A549 (cell line): ENCODE measurements around the gene ZNF219. TPM values are rescaled to one million over a fixed set of nuclear protein-coding genes. Genes with fewer than 3 reads are reported as not detected.

Experiments
- ATAC-seq, 2 experiments: fragments of 200-7000 bp in 1 of 2; fragments of >200 bp in 1 of 2; cut with Nextera tagmentation in 1 of 2; cut with Tn5 transposase in 1 of 2; 3 replicates each; pipeline versions ENCODE4 v1.8.0 to v1.9.1; 2018 to 2020; ENCODE audit warnings: mild to moderate bottlenecking in 1 of 2, moderate library complexity in 1 of 2
- CTCF ChIA-PET: fragments of 300-600 bp; sonication (Branson Sonifier 250); formaldehyde crosslinking; extraction: SDS; loops from one replicate; lab custom pipeline; 2021; ENCODE audit warnings: antibody characterized with exemption, inconsistent platforms; lab: Yijun Ruan, JAX
- POLR2A ChIA-PET: fragments of 350-600 bp; formaldehyde crosslinking; extraction: SDS; loops from one replicate; lab custom pipeline; 2021; ENCODE audit warnings: antibody characterized with exemption, inconsistent platforms; lab: Yijun Ruan, JAX
- DNase-seq, 2 experiments: peaks; one replicate each; pipeline versions ENCODE4 v3.0.0 to v3.0.0-alpha.2; 2011 to 2016; ENCODE audit warnings: low read depth in 1 of 2, low spot score in 1 of 2
- FAIRE-seq: peaks from 2 replicates; lab custom pipeline; 2011; peaks lifted over from hg19 to GRCh38; lab: Jason Lieb, UNC
- H3K27ac ChIP-seq, 2 experiments: fragments of >200 bp; sonication (Bioruptor Twin); formaldehyde crosslinking; 3 replicates each; pipeline ENCODE4 v1.5.1; 2016 to 2017
- H3K4me1 ChIP-seq: fragments of >200 bp; sonication (Bioruptor Twin); formaldehyde crosslinking; 3 replicates; pipeline ENCODE4 v1.6.1; 2016
- H3K4me2 ChIP-seq: fragments of >200 bp; sonication (Bioruptor Twin); formaldehyde crosslinking; 3 replicates; pipeline ENCODE4 v1.6.1; 2016
- H3K4me3 ChIP-seq: fragments of >200 bp; sonication (Bioruptor Twin); formaldehyde crosslinking; 3 replicates; pipeline ENCODE4 v1.5.1; 2016
- H3K9me3 ChIP-seq: fragments of >200 bp; sonication (Bioruptor Twin); formaldehyde crosslinking; 3 replicates; pipeline ENCODE4 v1.6.1; 2016
- BCL3 ChIP-seq: fragments of >200 bp; sonication (Bioruptor Twin); formaldehyde crosslinking; IDR thresholded peaks from 3 replicates; pipeline ENCODE4 v1.6.1; 2016
- BHLHE40 ChIP-seq: IDR thresholded peaks from 2 replicates; pipeline ENCODE4 v1.6.1; 2012; ENCODE audit warnings: low read depth, low read length, inconsistent platforms
- CBX2 ChIP-seq: fragments of 200-600 bp; sonication (generic); IDR thresholded peaks from 2 replicates; pipeline ENCODE4 v1.6.1; 2016; ENCODE audit warnings: low read depth, mild to moderate bottlenecking, borderline replicate concordance
- CBX8 ChIP-seq: fragments of 200-600 bp; sonication (generic); IDR thresholded peaks from 2 replicates; pipeline ENCODE4 v1.6.1; 2016
- CEBPB ChIP-seq, 2 experiments: fragments of >200 bp in 1 of 2; sonication (Bioruptor Twin) in 1 of 2; formaldehyde crosslinking in 1 of 2; IDR thresholded peaks; 2 replicates each; pipeline ENCODE4 v1.6.1; 2012 to 2016
- CHD2 ChIP-seq: fragments of 150-350 bp; IDR thresholded peaks from 2 replicates; pipeline ENCODE4 v1.6.1; 2014; ENCODE audit warnings: low read length; ENCODE audit not compliant: partially characterized antibody
- CHD4 ChIP-seq: fragments of 200-600 bp; sonication (generic); IDR thresholded peaks from 2 replicates; pipeline ENCODE4 v1.6.1; 2016; ENCODE audit warnings: antibody characterized with exemption, mild to moderate bottlenecking, borderline replicate concordance
- E2F6 ChIP-seq: IDR thresholded peaks from 2 replicates; pipeline ENCODE4 v1.6.1; 2012; ENCODE audit warnings: low read depth, borderline replicate concordance
- EHF ChIP-seq: fragments of 250-450 bp; sonication (Bioruptor Pico); IDR thresholded peaks from 2 replicates; pipeline ENCODE4 v1.5.0; 2020; ENCODE audit warnings: mild to moderate bottlenecking
- ELK1 ChIP-seq: fragments of 150-350 bp; IDR thresholded peaks from 2 replicates; pipeline ENCODE4 v1.6.1; 2014; ENCODE audit warnings: low read depth, mild to moderate bottlenecking, low read length
- EP300 ChIP-seq, 2 experiments: fragments of >200 bp; sonication (Bioruptor Twin); formaldehyde crosslinking; IDR thresholded peaks; 2 replicates in 1 of 2; 3 replicates in 1 of 2; pipeline ENCODE4 v1.6.1; 2016 to 2017
- FOSL2 ChIP-seq, 2 experiments: fragments of 450-650 bp in 1 of 2; fragments of >200 bp in 1 of 2; sonication (Bioruptor Twin) in 1 of 2; formaldehyde crosslinking; IDR thresholded peaks; 2 replicates each; pipeline versions ENCODE4 v1.5.0 to v1.6.1; 2016 to 2020; ENCODE audit warnings: mild to moderate bottlenecking in 1 of 2, moderate library complexity in 1 of 2
- HEYL ChIP-seq: fragments of 250-450 bp; sonication (Bioruptor Pico); IDR thresholded peaks from 2 replicates; pipeline ENCODE4 v1.8.0; 2021; ENCODE audit warnings: mild to moderate bottlenecking, moderate library complexity
- KDM1A ChIP-seq: fragments of 200-600 bp; sonication (generic); IDR thresholded peaks from 2 replicates; pipeline ENCODE4 v1.6.1; 2016; ENCODE audit warnings: low read depth, mild to moderate bottlenecking
- MAX ChIP-seq: IDR thresholded peaks from 2 replicates; pipeline ENCODE4 v1.6.1; 2012
- MAZ ChIP-seq: fragments of 150-350 bp; IDR thresholded peaks from 2 replicates; pipeline ENCODE4 v1.6.1; 2014; ENCODE audit warnings: antibody characterized with exemption, low read depth, low read length, borderline replicate concordance
- NPAS2 ChIP-seq: fragments of 250-450 bp; sonication (Bioruptor Pico); IDR thresholded peaks from 2 replicates; pipeline ENCODE4 v1.8.0; 2022; ENCODE audit warnings: mild to moderate bottlenecking, moderate library complexity, borderline replicate concordance
- NR3C1 ChIP-seq: fragments of >200 bp; sonication (Bioruptor Twin); formaldehyde crosslinking; IDR thresholded peaks from 3 replicates; pipeline ENCODE4 v1.6.1; 2017
- PBX3 ChIP-seq: IDR thresholded peaks from 2 replicates; pipeline ENCODE4 v1.6.1; 2012
- POLR2A ChIP-seq: IDR thresholded peaks from 2 replicates; pipeline ENCODE4 v1.6.1; 2012; ENCODE audit warnings: mild to moderate bottlenecking, low read length
- RAD21 ChIP-seq, 2 experiments: fragments of >200 bp in 1 of 2; sonication (Bioruptor Twin) in 1 of 2; formaldehyde crosslinking in 1 of 2; IDR thresholded peaks in 1 of 2; conservative IDR thresholded peaks in 1 of 2; 2 replicates in 1 of 2; 3 replicates in 1 of 2; pipeline ENCODE4 v1.6.1; 2012 to 2018; ENCODE audit warnings: inconsistent platforms in 1 of 2
- SMC3 ChIP-seq: fragments of >200 bp; sonication (Bioruptor Twin); formaldehyde crosslinking; IDR thresholded peaks from 3 replicates; pipeline ENCODE4 v1.6.1; 2018; ENCODE audit warnings: inconsistent platforms
- TFCP2L1 ChIP-seq: fragments of 250-450 bp; sonication (Bioruptor Pico); IDR thresholded peaks from 2 replicates; pipeline ENCODE4 v1.5.0; 2021; ENCODE audit warnings: mild to moderate bottlenecking
- TP53 ChIP-seq: fragments of 250-450 bp; sonication (Bioruptor Pico); IDR thresholded peaks from 2 replicates; pipeline ENCODE4 v1.5.0; 2021; ENCODE audit warnings: mild to moderate bottlenecking, moderate library complexity
- ZNF302 ChIP-seq: fragments of 250-450 bp; sonication (Bioruptor Pico); IDR thresholded peaks from 2 replicates; pipeline ENCODE4 v1.9.0; 2021; ENCODE audit warnings: inconsistent platforms, mild to moderate bottlenecking, moderate library complexity
- ZSCAN20 ChIP-seq: fragments of 250-450 bp; sonication (Bioruptor Pico); IDR thresholded peaks from 2 replicates; pipeline ENCODE4 v1.8.0; 2022; ENCODE audit warnings: mild to moderate bottlenecking, moderate library complexity
- WGBS: methylation state at CpG from one replicate; pipeline ENCODE4 v1.1.6; 2017; ENCODE audit errors: missing lambda C conversion rate; 5-methylcytosine and 5-hydroxymethylcytosine counted together
- polyA plus RNA-seq, 4 experiments: library from polyadenylated mRNA; depleted of rRNA in 3 of 4; stranded (reverse); fragments of >200 nt; fragmentation: RNase III in 1 of 4; extraction: RNeasy Plus Mini Kit Qiagen cat#74134 plus additional on column Dnase treatment in 1 of 4; gene quantifications; 2 replicates in 3 of 4; 3 replicates in 1 of 4; pipeline ENCODE4 v1.2.3, GENCODE V29; 2011 to 2017

The ZNF219 gene
- polyA plus RNA-seq, 2 of the 4 experiments (the other 2 are of a cell fraction): 17.3 to 31.0 TPM

- ATAC-seq (no peak), DNase-seq (no peak), FAIRE-seq (no peak)
- ChIA-PET POLR2A (no interaction called here), CTCF (interaction anchor here (6.6 to 15.5 kb wide), 2 partner anchors 16 to 26 kb away, joined by 100 to 369 read pairs; partner anchors contain the start of genes TMEM253 and ZNF219)
- Histone ChIP-seq H3K9me3 (no peaks in the 10 kb centered on the region), H3K4me1 (peaks cover 9% of the 10 kb centered on the region)
- no peak for TF ChIP-seq POLR2A
- TF ChIP-seq ZNF302 (CRISPR knock-in tag): no peak
- no peak for TF ChIP-seq ZSCAN20
- TF ChIP-seq BHLHE40: no peak
- no peak for TF ChIP-seq CHD4
- no peak for TF ChIP-seq NPAS2 (CRISPR knock-in tag)
- no peak for TF ChIP-seq SMC3
- TF ChIP-seq RAD21 (conservative IDR thresholded peaks at IDR 0.05 in 1 of 2, IDR thresholded peaks at IDR 0.05 in 1 of 2): no peak
- no peak for TF ChIP-seq HEYL (CRISPR knock-in tag)
- no peak for TF ChIP-seq EP300 (IDR thresholded peaks at IDR 0.05)
- TF ChIP-seq NR3C1: no peak
- no peak for TF ChIP-seq CBX8
- TF ChIP-seq E2F6: no peak
- TF ChIP-seq CEBPB (IDR thresholded peaks at IDR 0.05): no peak
- no peak for TF ChIP-seq BCL3
- TF ChIP-seq ELK1: no peak
- no peak for TF ChIP-seq FOSL2 (IDR thresholded peaks at IDR 0.05)
- TF ChIP-seq FOSL2 (CRISPR knock-in tag; IDR thresholded peaks at IDR 0.05): no peak
- no peak for TF ChIP-seq MAZ
- no peak for TF ChIP-seq TP53 (CRISPR knock-in tag)
- TF ChIP-seq, all 56 proteins: peak for 0
- H3K4me3 ChIP-seq: no peak overlapping the region
- no peak overlapping the region for H3K4me2 ChIP-seq
- H3K27ac ChIP-seq: no peak overlapping the region
- 93% methylated on average over 9 of the region's 9 CpGs for WGBS
These were observed 22.6 kb downstream of the ZNF219 start for GRCh38 chr14:21075719-21076437.

GRCh38 chr14:21074398-21075272, 23.8 kb downstream of the ZNF219 start:
- H3K4me2 ChIP-seq: no peak overlapping the region
- no peak for DNase-seq
- CTCF ChIA-PET: interaction anchor here (0.6 to 15.5 kb wide), 6 partner anchors 9 to 1398 kb away, joined by 3 to 369 read pairs (median 4); partner anchors contain the start of genes TMEM253 and ZNF219
- H3K4me1 ChIP-seq: peaks cover 11% of the 10 kb centered on the region
- no peak for ATAC-seq
- no peaks in the 10 kb centered on the region for H3K9me3 ChIP-seq
- FAIRE-seq: no peak
- H3K4me3 ChIP-seq: no peak overlapping the region
- no peak overlapping the region for H3K27ac ChIP-seq
- WGBS: 89% methylated on average over 20 of the region's 26 CpGs
- POLR2A ChIA-PET: no interaction called here
- TF ChIP-seq TFCP2L1 (no peak), CBX2 (no peak), ZSCAN20 (no peak), CHD2 (no peak), KDM1A (no peak), EP300 (IDR thresholded peaks at IDR 0.05) (no peak), ZNF302 (CRISPR knock-in tag) (no peak), BCL3 (no peak), EHF (CRISPR knock-in tag) (no peak), PBX3 (no peak), MAX (no peak)
